ENCODE results near the gene ASAP2. TPM values are rescaled to one million over a fixed set of nuclear protein-coding genes. Genes with fewer than 3 reads are reported as not detected.

The ASAP2 gene
- total RNA-seq, 1 experiment from 2014 or later: 14.3 TPM

GRCh38 chr2:9291331-9291730, 84.7 kb downstream of the ASAP2 start:
- ChIA-PET POLR2A (no interaction called here), CTCF (interaction anchor here (0.9 kb wide), 1 partner anchor 16 kb away, joined by 3 read pairs; no protein-coding TSS in a partner anchor)
- DNase-seq (ENCODE audit: low spot score) (no peak), ATAC-seq (no peak)
- Mint-ChIP-seq H3K36me3 (no peaks in the 10 kb centered on the region), H3K27ac (no peak overlapping the region), H3K4me3 (no peak overlapping the region), H3K4me1 (peaks cover 31% of the 10 kb centered on the region), H3K27me3 (ENCODE audit: low read depth) (no peaks in the 10 kb centered on the region; the same call in 1 of the 2 replicates), H3K9me3 (no peaks in the 10 kb centered on the region)
- no peak for TF ChIP-seq ZNF425 (CRISPR knock-in tag; conservative IDR thresholded peaks at IDR 0.05)

GRCh38 chr2:9291866-9292265, 85.3 kb downstream of the ASAP2 start:
- H3K36me3 Mint-ChIP-seq: no peaks in the 10 kb centered on the region
- H3K27me3 Mint-ChIP-seq (ENCODE audit: low read depth): no peaks in the 10 kb centered on the region; the same call in 1 of the 2 replicates
- CTCF ChIA-PET: interaction anchor here (0.9 kb wide), 1 partner anchor 17 kb away, joined by 3 read pairs; no protein-coding TSS in a partner anchor
- H3K4me3 Mint-ChIP-seq: no peak overlapping the region
- H3K27ac Mint-ChIP-seq: no peak overlapping the region
- ATAC-seq (no peak), DNase-seq (ENCODE audit: low spot score) (no peak)
- peaks cover 31% of the 10 kb centered on the region for H3K4me1 Mint-ChIP-seq
- POLR2A ChIA-PET: no interaction called here
- TF ChIP-seq HMGA2 (CRISPR knock-in tag; IDR thresholded peaks at IDR 0.05) (no peak), ETV6 (CRISPR knock-in tag; IDR thresholded peaks at IDR 0.05) (no peak), FOXJ3 (CRISPR knock-in tag; IDR thresholded peaks at IDR 0.05; ENCODE audit: borderline replicate concordance) (no peak), CREM (CRISPR knock-in tag; IDR thresholded peaks at IDR 0.05) (no peak)
- H3K9me3 Mint-ChIP-seq: no peaks in the 10 kb centered on the region

GRCh38 chr2:9292426-9292825, 85.8 kb downstream of the ASAP2 start:
- no peaks in the 10 kb centered on the region for H3K9me3 Mint-ChIP-seq
- no peak for DNase-seq (ENCODE audit: low spot score)
- TF ChIP-seq OVOL2 (CRISPR knock-in tag; IDR thresholded peaks at IDR 0.05; ENCODE audit: borderline replicate concordance) (no peak), TP53 (CRISPR knock-in tag; IDR thresholded peaks at IDR 0.05) (no peak), ATF2 (CRISPR knock-in tag; IDR thresholded peaks at IDR 0.05; ENCODE audit: borderline replicate concordance, low read depth) (no peak), ZNF532 (CRISPR knock-in tag; IDR thresholded peaks at IDR 0.05; ENCODE audit: borderline replicate concordance) (no peak), MLX (CRISPR knock-in tag; IDR thresholded peaks at IDR 0.05) (no peak), ZNF512 (CRISPR knock-in tag; IDR thresholded peaks at IDR 0.05; ENCODE audit: borderline replicate concordance) (no peak), GRHL2 (CRISPR knock-in tag; IDR thresholded peaks at IDR 0.05; ENCODE audit: insufficient replicate concordance, severe bottlenecking) (no peak), KAT7 (CRISPR knock-in tag; IDR thresholded peaks at IDR 0.05; ENCODE audit: borderline replicate concordance) (no peak), RORB (CRISPR knock-in tag; IDR thresholded peaks at IDR 0.05) (no peak), ZNF281 (CRISPR knock-in tag; IDR thresholded peaks at IDR 0.05) (no peak), SP1 (CRISPR knock-in tag; conservative IDR thresholded peaks at IDR 0.05) (no peak)
- H3K27me3 Mint-ChIP-seq (ENCODE audit: low read depth): no peaks in the 10 kb centered on the region; the same call in 1 of the 2 replicates
- POLR2A ChIA-PET: no interaction called here
- CTCF ChIA-PET: interaction anchor here (0.9 kb wide), 1 partner anchor 17 kb away, joined by 3 read pairs; no protein-coding TSS in a partner anchor
- H3K4me1 Mint-ChIP-seq: peaks cover 25% of the 10 kb centered on the region
- ATAC-seq: no peak
- H3K36me3 Mint-ChIP-seq: no peaks in the 10 kb centered on the region
- no peak overlapping the region for H3K4me3 Mint-ChIP-seq
- H3K27ac Mint-ChIP-seq: no peak overlapping the region

Data from WTC11 (cell line).